K562 (cell line): Measurements from ENCODE around the gene GCK.

ENCODE experiments used
- ATF2 ChIP-seq: sonication (generic); formaldehyde crosslinking; IDR thresholded peaks from 2 replicates; pipeline ENCODE4 v1.8.1; 2022; ENCODE audit warnings: missing genetic modification reagents
- BHLHE40 ChIP-seq: IDR thresholded peaks from 2 replicates; pipeline ENCODE4 v1.6.1; 2011; ENCODE audit warnings: low read length, improper control_type of control experiment
- EZH2 ChIP-seq: IDR thresholded peaks from 2 replicates; pipeline ENCODE4 v1.6.1; 2012; ENCODE audit warnings: low read depth, mild to moderate bottlenecking, inconsistent platforms, low read length, borderline replicate concordance
- FOXK2 ChIP-seq, 2 experiments: fragments of 450-650 bp; IDR thresholded peaks in 1 of 2; conservative IDR thresholded peaks in 1 of 2; 2 replicates each; pipeline ENCODE4 v1.6.1; 2016; ENCODE audit warnings: low read depth in 2 of 2, mild to moderate bottlenecking in 1 of 2
- HNRNPLL ChIP-seq: fragments of 200-400 bp; formaldehyde crosslinking; IDR thresholded peaks from 2 replicates; pipeline ENCODE4 v1.6.1; 2017; ENCODE audit warnings: low read length, low read depth, mild to moderate bottlenecking; ENCODE audit not compliant: poor library complexity, severe bottlenecking
- NR1H2 ChIP-seq: sonication (generic); formaldehyde crosslinking; IDR thresholded peaks from 2 replicates; pipeline ENCODE4 v1.4.0; 2020; ENCODE audit warnings: mild to moderate bottlenecking, missing genetic modification reagents
- POLR2A ChIP-seq: fragments of 450-650 bp; conservative IDR thresholded peaks from 2 replicates; pipeline ENCODE4 v1.6.1; 2016
- ZNF239 ChIP-seq: fragments of 250-450 bp; sonication (Bioruptor Pico); IDR thresholded peaks from 2 replicates; pipeline ENCODE4 v1.4.0; 2020; ENCODE audit warnings: mild to moderate bottlenecking
- ZSCAN29 ChIP-seq: fragments of 450-650 bp; IDR thresholded peaks from 2 replicates; pipeline ENCODE4 v1.6.1; 2017
- TF ChIP-seq, protein P1 (sequence below), 3 experiments: IDR thresholded peaks in 2 of 3; conservative IDR thresholded peaks in 1 of 3; 2 replicates each; pipeline ENCODE4 v1.5.1; 2011 to 2012; ENCODE audit warnings: low read length in 3 of 3, mild to moderate bottlenecking in 3 of 3, control low read depth in 2 of 3, improper control_type of control experiment in 1 of 3, inconsistent platforms in 1 of 3, low read depth in 1 of 3, mixed read lengths in 1 of 3, moderate library complexity in 1 of 3; ENCODE audit not compliant: insufficient read depth in 2 of 3

DNA sequence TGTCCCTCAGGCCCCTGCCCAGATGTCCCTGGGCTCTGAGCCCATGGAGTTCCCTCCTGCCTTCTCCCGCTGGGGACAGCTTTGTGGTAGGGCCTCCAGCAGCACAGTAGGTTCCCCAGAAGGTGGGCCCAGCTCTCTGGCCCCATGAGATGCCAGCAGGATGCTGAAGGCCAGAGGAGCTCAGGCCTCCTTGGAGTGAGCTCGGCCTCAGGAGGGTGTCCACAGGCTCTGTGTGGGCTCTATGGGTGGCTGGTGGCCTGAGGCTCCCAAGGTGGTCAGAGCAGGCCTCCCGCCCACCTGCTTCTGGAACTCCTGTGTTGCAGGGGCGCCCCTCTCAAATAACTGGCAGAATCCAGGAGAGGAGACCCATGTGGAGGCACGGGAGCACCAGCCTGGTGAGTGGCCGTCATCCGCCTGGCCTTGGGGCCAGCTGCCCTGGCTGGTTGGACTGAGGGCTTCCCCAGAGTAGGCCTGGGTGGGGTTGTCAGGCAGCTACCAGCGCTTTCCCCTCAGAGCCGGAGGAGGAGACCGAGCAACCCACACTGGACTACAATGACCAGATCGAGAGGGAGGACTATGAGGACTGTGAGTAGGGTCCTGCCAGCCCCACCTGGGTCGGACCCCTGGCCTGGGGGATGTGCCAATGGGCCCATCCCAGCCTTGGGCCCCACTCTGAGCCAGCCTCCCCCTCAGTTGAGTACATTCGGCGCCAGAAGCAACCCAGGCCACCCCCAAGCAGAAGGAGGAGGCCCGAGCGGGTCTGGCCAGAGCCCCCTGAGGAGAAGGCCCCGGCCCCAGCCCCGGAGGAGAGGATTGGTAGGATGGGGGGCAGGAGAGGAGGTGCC, 81.9 kb downstream of the GCK start:
- TF ChIP-seq ZNF239, result no peak
- TF ChIP-seq ATF2 (CRISPR knock-in tag), result no peak
- TF ChIP-seq POLR2A, result no peak
- TF ChIP-seq, protein P1, sequence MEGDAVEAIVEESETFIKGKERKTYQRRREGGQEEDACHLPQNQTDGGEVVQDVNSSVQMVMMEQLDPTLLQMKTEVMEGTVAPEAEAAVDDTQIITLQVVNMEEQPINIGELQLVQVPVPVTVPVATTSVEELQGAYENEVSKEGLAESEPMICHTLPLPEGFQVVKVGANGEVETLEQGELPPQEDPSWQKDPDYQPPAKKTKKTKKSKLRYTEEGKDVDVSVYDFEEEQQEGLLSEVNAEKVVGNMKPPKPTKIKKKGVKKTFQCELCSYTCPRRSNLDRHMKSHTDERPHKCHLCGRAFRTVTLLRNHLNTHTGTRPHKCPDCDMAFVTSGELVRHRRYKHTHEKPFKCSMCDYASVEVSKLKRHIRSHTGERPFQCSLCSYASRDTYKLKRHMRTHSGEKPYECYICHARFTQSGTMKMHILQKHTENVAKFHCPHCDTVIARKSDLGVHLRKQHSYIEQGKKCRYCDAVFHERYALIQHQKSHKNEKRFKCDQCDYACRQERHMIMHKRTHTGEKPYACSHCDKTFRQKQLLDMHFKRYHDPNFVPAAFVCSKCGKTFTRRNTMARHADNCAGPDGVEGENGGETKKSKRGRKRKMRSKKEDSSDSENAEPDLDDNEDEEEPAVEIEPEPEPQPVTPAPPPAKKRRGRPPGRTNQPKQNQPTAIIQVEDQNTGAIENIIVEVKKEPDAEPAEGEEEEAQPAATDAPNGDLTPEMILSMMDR (IDR thresholded peaks at IDR 0.05 in 2 of 3, conservative IDR thresholded peaks at IDR 0.05 in 1 of 3; ENCODE audit: insufficient read depth in 2 of 3, low read depth in 1 of 3, low read length in 3 of 3), result no peak
- TF ChIP-seq BHLHE40, result no peak
- TF ChIP-seq HNRNPLL, result no peak
- TF ChIP-seq EZH2, result no peak
- no peak for TF ChIP-seq ZSCAN29
- no peak for TF ChIP-seq FOXK2 (conservative IDR thresholded peaks at IDR 0.05 in 1 of 2, IDR thresholded peaks at IDR 0.05 in 1 of 2; ENCODE audit: low read depth in 2 of 2)
- TF ChIP-seq NR1H2 (CRISPR knock-in tag), result no peak
